ENCODE measurements around the gene CFAP221.

CFAP221 gene

GRCh38 chr2:119544075-119544938, at the start of gene CFAP221:
CFAP221 (plus strand) TSS chr2:119544449; CDS start chr2:119546132, 1,683 bp downstream.
- peak; percentile 89 for ATAC-seq (ENCODE audit: low read depth)
- no peak within 1 kb of the TSS for H3K27ac ChIP-seq (ENCODE audit: poor library complexity, severe bottlenecking)

DNA sequence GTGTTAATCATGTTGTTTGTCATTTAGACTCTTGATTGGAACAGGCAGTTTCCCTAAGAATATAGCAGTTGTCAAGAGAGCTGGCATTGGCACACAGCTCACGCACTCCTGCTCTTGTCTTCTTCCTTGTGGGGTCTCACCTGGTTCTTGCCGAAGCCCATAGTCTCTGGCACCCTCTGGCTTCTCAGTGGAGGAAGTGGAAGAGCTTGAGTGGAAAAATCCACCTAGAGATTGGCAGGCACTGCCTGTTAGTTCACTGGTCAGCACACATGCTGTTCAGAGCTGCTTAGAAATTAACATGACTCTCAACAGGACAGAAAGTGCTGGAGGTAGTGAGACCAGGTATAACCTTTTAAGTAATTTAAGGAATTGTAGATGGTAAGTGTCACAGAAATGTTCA, 48.3 kb upstream of the CFAP221 start:
- Histone ChIP-seq H3K27ac (ENCODE audit: poor library complexity, severe bottlenecking) (no peak overlapping the region), H3K4me3 (ENCODE audit: severe bottlenecking) (no peak overlapping the region), H3K36me3 (ENCODE audit: low read depth) (no peaks in the 10 kb centered on the region), H3K4me1 (ENCODE audit: insufficient read depth, poor library complexity, severe bottlenecking) (peaks cover 13% of the 10 kb centered on the region), H3K9me3 (ENCODE audit: severe bottlenecking) (peaks cover 7% of the 10 kb centered on the region), H3K27me3 (ENCODE audit: insufficient read depth, poor library complexity, severe bottlenecking) (no peaks in the 10 kb centered on the region)
- DNase-seq (ENCODE audit: low spot score) (no peak), ATAC-seq (ENCODE audit: low read depth) (no peak)
- TF ChIP-seq CTCF (IDR thresholded peaks at IDR 0.05; ENCODE audit: poor library complexity, severe bottlenecking) = no peak

More at GRCh38 chr2:119544075-119544938, at the start of gene CFAP221:
- H3K36me3 ChIP-seq (ENCODE audit: low read depth) = no peaks in the 10 kb centered on the region; the same call in 1 of the 2 replicates
- H3K4me3 ChIP-seq (ENCODE audit: severe bottlenecking) = peak within 1 kb of the TSS; percentile 52
- H3K4me1 ChIP-seq (ENCODE audit: insufficient read depth, poor library complexity, severe bottlenecking) = peaks cover 3% of the 10 kb centered on the region
- TF ChIP-seq CTCF (IDR thresholded peaks at IDR 0.05; ENCODE audit: poor library complexity, severe bottlenecking) = no peak
- no peaks in the 10 kb centered on the region for H3K9me3 ChIP-seq (ENCODE audit: severe bottlenecking)
- no peaks in the 10 kb centered on the region for H3K27me3 ChIP-seq (ENCODE audit: insufficient read depth, poor library complexity, severe bottlenecking)
- peak; percentile 75 for DNase-seq (ENCODE audit: low spot score)

- Histone ChIP-seq H3K27me3 (ENCODE audit: insufficient read depth, poor library complexity, severe bottlenecking) (no peaks in the 10 kb centered on the region), H3K4me1 (ENCODE audit: insufficient read depth, poor library complexity, severe bottlenecking) (peaks cover 10% of the 10 kb centered on the region), H3K27ac (ENCODE audit: poor library complexity, severe bottlenecking) (no peak overlapping the region), H3K4me3 (ENCODE audit: severe bottlenecking) (no peak overlapping the region), H3K9me3 (ENCODE audit: severe bottlenecking) (peaks cover 7% of the 10 kb centered on the region), H3K36me3 (ENCODE audit: low read depth) (no peaks in the 10 kb centered on the region)
- DNase-seq (ENCODE audit: low spot score) = no peak
- TF ChIP-seq CTCF (IDR thresholded peaks at IDR 0.05; ENCODE audit: poor library complexity, severe bottlenecking) = no peak
- no peak for ATAC-seq (ENCODE audit: low read depth)
Observed at GRCh38 chr2:119496682-119497081, 47.6 kb upstream of the CFAP221 start.

DNA sequence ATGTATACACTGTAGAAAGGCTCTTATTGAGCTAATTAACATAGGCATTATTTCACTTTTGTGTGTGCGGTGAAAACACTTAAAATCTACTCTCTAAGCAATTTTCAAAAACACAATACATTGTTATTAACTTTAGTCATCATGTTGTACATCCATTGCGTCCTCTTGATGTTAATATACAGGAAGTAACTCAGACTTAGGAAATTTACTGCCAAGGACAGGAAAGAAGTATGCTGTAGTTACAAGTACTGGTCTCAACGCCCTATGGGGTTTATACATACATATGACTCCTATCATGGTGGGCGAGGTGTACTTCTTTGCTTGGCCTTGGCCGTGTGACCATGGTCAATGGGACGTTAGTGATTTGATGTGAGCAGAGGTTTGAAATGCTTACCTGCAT, 35.5 kb upstream of the CFAP221 start:
- Histone ChIP-seq H3K9me3 (ENCODE audit: severe bottlenecking) (no peaks in the 10 kb centered on the region), H3K27ac (ENCODE audit: poor library complexity, severe bottlenecking) (no peak overlapping the region), H3K4me1 (ENCODE audit: insufficient read depth, poor library complexity, severe bottlenecking) (no peaks in the 10 kb centered on the region), H3K27me3 (ENCODE audit: insufficient read depth, poor library complexity, severe bottlenecking) (no peaks in the 10 kb centered on the region), H3K4me3 (ENCODE audit: severe bottlenecking) (no peak overlapping the region), H3K36me3 (ENCODE audit: low read depth) (no peaks in the 10 kb centered on the region)
- no peak for DNase-seq (ENCODE audit: low spot score)
- 0 out of 3 replicates have a peak, but pooled peaks have one; percentile 31 for ATAC-seq (ENCODE audit: low read depth)
- TF ChIP-seq CTCF (IDR thresholded peaks at IDR 0.05; ENCODE audit: poor library complexity, severe bottlenecking) = no peak

DNA sequence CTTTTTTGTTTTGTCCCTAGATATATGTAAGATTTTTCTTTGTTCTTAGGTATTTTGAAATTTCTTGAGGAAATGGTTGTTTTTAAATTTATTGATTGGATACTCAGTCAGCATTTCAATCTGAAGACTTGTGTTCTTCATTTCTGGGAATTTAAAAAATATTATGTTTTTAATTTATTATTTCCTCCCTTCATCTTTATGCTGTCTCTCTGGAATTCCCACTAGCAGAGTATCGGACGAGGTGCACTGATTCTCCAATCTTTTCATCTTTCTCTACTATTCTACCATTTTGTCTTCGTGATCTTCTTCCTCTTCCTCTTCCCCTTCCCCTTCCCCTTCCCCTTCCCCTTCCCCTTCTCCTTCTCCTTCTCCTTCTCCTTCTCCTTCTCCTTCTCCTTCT, 32.3 kb upstream of the CFAP221 start:
- H3K4me3 ChIP-seq (ENCODE audit: severe bottlenecking) = no peak overlapping the region
- H3K36me3 ChIP-seq (ENCODE audit: low read depth) = no peaks in the 10 kb centered on the region

More for the DNA sequence above, 32.3 kb upstream of the CFAP221 start:
- Histone ChIP-seq H3K4me1 (ENCODE audit: insufficient read depth, poor library complexity, severe bottlenecking) (no peaks in the 10 kb centered on the region), H3K27me3 (ENCODE audit: insufficient read depth, poor library complexity, severe bottlenecking) (no peaks in the 10 kb centered on the region), H3K27ac (ENCODE audit: poor library complexity, severe bottlenecking) (no peak overlapping the region), H3K9me3 (ENCODE audit: severe bottlenecking) (no peaks in the 10 kb centered on the region)
- DNase-seq (ENCODE audit: low spot score) (no peak), ATAC-seq (ENCODE audit: low read depth) (no peak)
- no peak for TF ChIP-seq CTCF (IDR thresholded peaks at IDR 0.05; ENCODE audit: poor library complexity, severe bottlenecking)
